ENCODE data around the gene ANKRD6.
A peak's percentile ranks its signal among the peaks of the same experiment; 100 is the strongest.

The ANKRD6 gene

DNA sequence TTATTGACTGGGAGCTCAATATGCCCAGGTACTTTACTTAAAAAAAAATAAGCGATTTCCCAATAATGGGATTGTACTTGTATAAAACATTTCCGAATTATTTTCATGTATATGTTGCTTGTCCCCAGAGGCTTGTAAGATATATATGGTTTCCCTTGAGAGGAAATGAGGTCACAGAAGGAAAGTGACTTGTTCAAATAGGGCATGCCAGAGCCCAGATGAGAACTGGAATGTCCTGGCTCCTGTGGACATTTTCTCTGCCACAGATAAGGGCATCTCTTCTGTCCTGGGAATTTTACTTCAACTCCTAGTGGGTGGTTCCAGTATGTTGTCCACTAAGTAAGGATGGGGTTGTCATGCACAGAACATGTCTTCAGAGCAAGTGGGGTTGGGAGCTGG is 142.6 kb downstream of the ANKRD6 start:
- no peaks in the 10 kb centered on the region for H3K4me1 Mint-ChIP-seq (ENCODE audit: low read depth in 2 of 2)
- DNase-seq (no peak), ATAC-seq (replicated peaks) (no peak)
- H3K27ac Mint-ChIP-seq: no peak overlapping the region
- H3K4me3 Mint-ChIP-seq: no peak overlapping the region
- no peaks in the 10 kb centered on the region for H3K27me3 Mint-ChIP-seq
- H3K9me3 Mint-ChIP-seq: no peaks in the 10 kb centered on the region
- no peaks in the 10 kb centered on the region for H3K36me3 Mint-ChIP-seq (ENCODE audit: insufficient read depth)

DNA sequence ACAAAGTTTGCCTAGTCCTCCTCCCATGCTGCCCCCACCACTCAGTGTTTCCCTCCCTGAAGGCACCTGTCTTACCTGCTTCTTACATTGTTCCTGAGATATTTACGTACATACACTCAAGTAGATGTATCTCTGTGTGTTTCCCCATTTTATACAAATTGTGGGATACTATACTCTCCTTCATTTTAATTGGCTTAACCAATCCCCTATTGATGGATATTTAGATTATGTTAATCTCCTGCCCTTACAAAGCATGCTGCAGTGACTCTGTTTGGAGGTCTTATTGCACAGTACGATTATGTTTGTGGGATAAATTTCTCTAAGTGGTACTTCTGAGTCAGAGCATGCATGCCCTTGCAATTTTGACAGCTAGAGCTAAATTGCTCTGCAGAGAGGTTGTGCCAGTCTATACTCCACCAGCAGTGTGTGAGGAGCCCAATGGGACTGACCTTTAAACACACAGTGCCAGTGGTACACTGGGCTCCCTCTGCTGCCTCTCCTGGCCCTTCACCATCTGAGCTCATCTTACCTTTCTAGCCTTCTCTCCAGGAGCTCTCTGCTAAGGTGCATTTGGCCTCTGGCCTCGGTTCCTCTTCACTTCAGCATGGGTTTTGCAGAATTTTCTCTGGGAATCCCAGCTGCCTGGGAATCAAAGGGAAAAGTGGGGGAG is 148.2 kb downstream of the ANKRD6 start:
- DNase-seq (no peak), ATAC-seq (replicated peaks) (no peak)
- Mint-ChIP-seq H3K36me3 (ENCODE audit: insufficient read depth) (no peaks in the 10 kb centered on the region), H3K9me3 (no peaks in the 10 kb centered on the region), H3K27ac (no peak overlapping the region), H3K4me1 (ENCODE audit: low read depth in 2 of 2) (no peaks in the 10 kb centered on the region), H3K4me3 (no peak overlapping the region), H3K27me3 (no peaks in the 10 kb centered on the region)

DNA sequence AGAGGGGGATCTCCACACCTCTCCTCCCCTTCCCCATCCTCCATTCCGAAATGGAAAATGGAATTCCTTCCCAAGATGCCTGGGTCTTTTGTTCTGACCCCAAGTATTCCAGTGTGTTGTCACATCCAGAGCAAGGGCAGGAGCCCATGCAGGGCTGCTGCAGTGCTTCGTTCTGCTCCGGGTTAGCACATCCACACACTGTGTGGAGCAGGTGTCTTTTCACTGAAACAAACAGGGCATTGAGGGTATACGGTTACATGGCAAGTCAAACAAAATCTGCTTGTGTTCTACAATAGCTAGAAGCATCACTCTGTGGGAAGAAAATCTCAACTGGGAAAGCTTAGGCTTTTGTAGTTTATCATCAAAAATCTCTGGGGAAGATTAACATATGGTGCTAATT is 148.7 kb downstream of the ANKRD6 start:
- H3K27ac Mint-ChIP-seq: no peak overlapping the region
- no peaks in the 10 kb centered on the region for H3K27me3 Mint-ChIP-seq
- DNase-seq: no peak
- H3K9me3 Mint-ChIP-seq: no peaks in the 10 kb centered on the region
- H3K4me3 Mint-ChIP-seq: no peak overlapping the region
- no peak for ATAC-seq (replicated peaks)
- H3K4me1 Mint-ChIP-seq (ENCODE audit: low read depth in 2 of 2): no peaks in the 10 kb centered on the region
- no peaks in the 10 kb centered on the region for H3K36me3 Mint-ChIP-seq (ENCODE audit: insufficient read depth)

DNA sequence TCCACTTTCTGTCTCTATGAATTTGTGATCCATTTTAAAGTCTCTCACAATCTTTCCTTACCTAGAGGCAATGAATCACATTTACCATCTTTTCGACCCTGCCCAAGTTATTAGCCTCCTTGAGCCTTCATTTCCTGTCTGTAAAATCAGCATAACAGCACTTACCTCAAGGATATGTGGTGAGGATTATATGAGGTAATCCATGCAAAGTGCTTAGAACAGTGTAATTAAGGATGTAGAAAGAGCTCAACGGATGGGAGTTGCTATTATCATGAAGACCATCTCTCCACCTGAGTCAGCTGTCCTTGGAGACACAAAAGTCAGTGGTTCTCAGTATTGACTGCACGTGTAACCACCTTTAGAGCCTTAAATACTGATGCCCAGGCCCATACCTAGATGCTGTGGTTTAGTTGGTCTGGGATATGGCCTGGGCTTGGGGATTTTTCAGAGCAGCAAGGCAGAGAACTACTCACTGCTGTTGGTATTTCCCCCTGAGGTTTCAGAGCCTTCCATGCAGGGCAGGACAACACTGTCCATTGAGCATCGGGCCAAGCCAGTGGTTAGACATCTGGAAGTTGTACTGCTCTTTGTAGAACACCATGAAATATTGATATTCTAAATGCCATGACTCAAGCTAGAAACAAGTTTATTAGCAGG is 149.8 kb downstream of the ANKRD6 start:
- H3K9me3 Mint-ChIP-seq: no peaks in the 10 kb centered on the region
- no peak overlapping the region for H3K4me3 Mint-ChIP-seq
- no peaks in the 10 kb centered on the region for H3K36me3 Mint-ChIP-seq (ENCODE audit: insufficient read depth)
- DNase-seq (no peak), ATAC-seq (replicated peaks) (no peak)
- no peaks in the 10 kb centered on the region for H3K27me3 Mint-ChIP-seq
- no peak overlapping the region for H3K27ac Mint-ChIP-seq
- no peaks in the 10 kb centered on the region for H3K4me1 Mint-ChIP-seq (ENCODE audit: low read depth in 2 of 2)

DNA sequence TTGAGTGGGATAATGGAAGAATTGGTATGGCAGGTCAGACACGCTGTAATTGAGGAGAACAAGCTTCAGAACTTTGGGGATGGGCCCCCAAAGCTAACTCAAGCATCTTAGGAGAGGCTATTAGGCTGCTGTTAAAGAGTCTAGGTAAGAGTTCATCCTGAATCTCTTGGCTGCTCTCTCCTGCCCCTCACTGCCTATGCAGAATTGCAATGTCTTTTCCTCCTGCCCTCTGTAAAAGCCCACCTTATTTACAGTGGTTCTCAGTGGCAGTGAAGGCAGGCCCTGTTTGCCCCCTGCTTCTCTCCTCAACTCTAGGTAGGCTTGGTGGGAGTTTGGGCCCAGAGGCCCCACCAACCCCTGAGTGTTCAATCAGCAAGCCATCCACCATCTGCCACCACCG is 150.6 kb downstream of the ANKRD6 start:
- Mint-ChIP-seq H3K27me3 (no peaks in the 10 kb centered on the region), H3K27ac (no peak overlapping the region), H3K4me3 (no peak overlapping the region), H3K4me1 (ENCODE audit: low read depth in 2 of 2) (no peaks in the 10 kb centered on the region), H3K36me3 (ENCODE audit: insufficient read depth) (no peaks in the 10 kb centered on the region), H3K9me3 (no peaks in the 10 kb centered on the region)
- no peak for DNase-seq
- ATAC-seq (replicated peaks): no peak

GRCh38 chr6:89584539-89584938 is 151.6 kb downstream of the ANKRD6 start:
- no peaks in the 10 kb centered on the region for H3K27me3 Mint-ChIP-seq
- no peak for DNase-seq
- H3K4me3 Mint-ChIP-seq: no peak overlapping the region
- H3K4me1 Mint-ChIP-seq (ENCODE audit: low read depth in 2 of 2): no peaks in the 10 kb centered on the region
- no peaks in the 10 kb centered on the region for H3K9me3 Mint-ChIP-seq
- H3K27ac Mint-ChIP-seq: no peak overlapping the region
- no peaks in the 10 kb centered on the region for H3K36me3 Mint-ChIP-seq (ENCODE audit: insufficient read depth)
- no peak for ATAC-seq (replicated peaks)

GRCh38 chr6:89585154-89585553 is 152.2 kb downstream of the ANKRD6 start:
- Mint-ChIP-seq H3K4me1 (ENCODE audit: low read depth in 2 of 2) (no peaks in the 10 kb centered on the region), H3K27ac (no peak overlapping the region), H3K27me3 (no peaks in the 10 kb centered on the region), H3K36me3 (ENCODE audit: insufficient read depth) (no peaks in the 10 kb centered on the region), H3K4me3 (no peak overlapping the region), H3K9me3 (no peaks in the 10 kb centered on the region)
- ATAC-seq (replicated peaks): no peak
- no peak for DNase-seq

GRCh38 chr6:89589297-89590025 is 156.5 kb downstream of the ANKRD6 start:
- H3K9me3 Mint-ChIP-seq: no peaks in the 10 kb centered on the region
- H3K36me3 Mint-ChIP-seq (ENCODE audit: insufficient read depth): no peaks in the 10 kb centered on the region
- no peaks in the 10 kb centered on the region for H3K27me3 Mint-ChIP-seq
- DNase-seq: no peak
- no peak for ATAC-seq (replicated peaks)
- peak overlapping the region in 1 of 2 donors; percentile 68 for H3K27ac Mint-ChIP-seq
- no peaks in the 10 kb centered on the region for H3K4me1 Mint-ChIP-seq (ENCODE audit: low read depth in 2 of 2)
- no peak overlapping the region for H3K4me3 Mint-ChIP-seq

- no peaks in the 10 kb centered on the region for H3K9me3 Mint-ChIP-seq
- H3K27ac Mint-ChIP-seq: peak overlapping the region in 1 of 2 donors; percentile 68
- DNase-seq: no peak
- ATAC-seq (replicated peaks): no peak
- H3K27me3 Mint-ChIP-seq: no peaks in the 10 kb centered on the region
- H3K4me3 Mint-ChIP-seq: no peak overlapping the region
- no peaks in the 10 kb centered on the region for H3K36me3 Mint-ChIP-seq (ENCODE audit: insufficient read depth)
- H3K4me1 Mint-ChIP-seq (ENCODE audit: low read depth in 2 of 2): no peaks in the 10 kb centered on the region
Measured at GRCh38 chr6:89590133-89590532, 157.2 kb downstream of the ANKRD6 start.

GRCh38 chr6:89591745-89592144 is 158.8 kb downstream of the ANKRD6 start:
- Mint-ChIP-seq H3K36me3 (ENCODE audit: insufficient read depth) (no peaks in the 10 kb centered on the region), H3K4me3 (no peak overlapping the region), H3K9me3 (no peaks in the 10 kb centered on the region), H3K27me3 (no peaks in the 10 kb centered on the region), H3K27ac (peak overlapping the region in 1 of 2 donors; percentile 72), H3K4me1 (ENCODE audit: low read depth in 2 of 2) (peaks cover 6 to 8% of the 10 kb centered on the region in 2 donors)
- DNase-seq (no peak), ATAC-seq (replicated peaks) (no peak)

GRCh38 chr6:89596056-89596455 is 163.1 kb downstream of the ANKRD6 start:
- H3K9me3 Mint-ChIP-seq: no peaks in the 10 kb centered on the region
- DNase-seq (no peak), ATAC-seq (replicated peaks) (peak; percentile 54)
- H3K4me1 Mint-ChIP-seq (ENCODE audit: low read depth in 2 of 2): peaks cover 6 to 8% of the 10 kb centered on the region in 2 donors
- peak overlapping the region; percentile 19 to 77 for H3K27ac Mint-ChIP-seq
- no peak overlapping the region for H3K4me3 Mint-ChIP-seq
- no peaks in the 10 kb centered on the region for H3K27me3 Mint-ChIP-seq
- H3K36me3 Mint-ChIP-seq (ENCODE audit: insufficient read depth): peaks cover 3% of the 10 kb centered on the region

DNA sequence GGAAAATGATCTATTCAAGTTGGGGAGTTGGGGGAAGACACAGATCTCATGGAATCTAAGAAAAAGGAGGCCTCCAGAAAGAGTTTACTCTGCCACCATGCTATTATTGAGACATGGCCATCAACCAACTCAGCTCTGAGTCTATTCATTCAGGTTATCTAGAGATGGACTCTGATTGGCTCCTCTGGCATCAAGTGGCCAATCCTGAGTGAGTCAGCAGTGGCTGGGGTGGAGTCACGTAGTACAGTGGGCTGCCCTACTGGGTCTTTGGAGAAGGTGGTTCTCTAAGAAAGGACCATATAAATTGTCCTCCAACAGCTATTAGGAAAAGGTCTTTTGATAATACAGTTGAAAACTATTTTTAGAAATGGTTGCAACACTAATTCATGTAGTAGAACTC is 163.5 kb downstream of the ANKRD6 start:
- Mint-ChIP-seq H3K4me1 (ENCODE audit: low read depth in 2 of 2) (peaks cover 6 to 8% of the 10 kb centered on the region in 2 donors), H3K4me3 (no peak overlapping the region), H3K36me3 (ENCODE audit: insufficient read depth) (peaks cover 3% of the 10 kb centered on the region), H3K27me3 (no peaks in the 10 kb centered on the region), H3K9me3 (no peaks in the 10 kb centered on the region), H3K27ac (peak overlapping the region; percentile 19 to 77)
- DNase-seq (no peak), ATAC-seq (replicated peaks) (no peak)

DNA sequence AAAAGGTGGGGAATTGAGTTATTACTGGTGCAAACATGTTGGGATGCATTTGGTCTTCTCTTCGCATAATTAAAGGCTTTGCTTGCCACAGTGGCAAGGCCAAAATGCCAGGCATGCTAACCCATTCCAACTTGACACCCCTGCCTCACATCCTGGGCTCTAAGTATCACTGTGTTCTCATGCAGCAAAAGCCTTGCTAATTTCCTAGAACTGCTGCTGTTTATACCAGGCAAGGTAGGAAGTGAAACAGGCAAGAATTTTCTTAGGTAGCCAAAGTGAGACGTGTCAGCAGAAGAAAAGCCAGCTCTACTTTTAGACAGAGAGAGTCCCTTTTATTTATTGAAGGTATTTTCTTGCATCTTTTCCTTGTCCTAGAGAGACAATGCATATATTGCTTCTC is 164.4 kb downstream of the ANKRD6 start:
- H3K36me3 Mint-ChIP-seq (ENCODE audit: insufficient read depth): peaks cover 3% of the 10 kb centered on the region
- no peak for DNase-seq
- no peaks in the 10 kb centered on the region for H3K27me3 Mint-ChIP-seq
- H3K4me1 Mint-ChIP-seq (ENCODE audit: low read depth in 2 of 2): peaks cover 6 to 8% of the 10 kb centered on the region in 2 donors
- no peak for ATAC-seq (replicated peaks)
- no peak overlapping the region for H3K4me3 Mint-ChIP-seq
- no peaks in the 10 kb centered on the region for H3K9me3 Mint-ChIP-seq
- H3K27ac Mint-ChIP-seq: no peak overlapping the region

DNA sequence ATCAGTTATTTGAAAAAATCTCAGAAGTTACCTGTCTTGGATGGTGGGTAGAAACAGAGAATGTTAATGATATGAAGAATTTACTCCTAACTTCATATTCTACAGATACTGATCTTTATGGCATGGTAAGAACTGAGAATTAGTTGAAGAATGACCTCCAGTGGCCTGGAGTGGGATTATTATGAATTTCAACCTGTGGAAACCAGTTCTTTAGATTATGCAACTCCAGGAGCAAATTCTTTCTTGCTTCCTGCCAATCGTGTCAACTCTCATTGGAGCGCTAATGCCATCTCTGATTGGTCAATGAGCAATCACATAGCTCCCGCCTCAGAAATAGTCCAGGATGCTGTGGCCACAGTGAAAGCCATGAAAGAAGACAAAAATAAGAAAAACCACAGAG is 165.0 kb downstream of the ANKRD6 start:
- no peaks in the 10 kb centered on the region for H3K9me3 Mint-ChIP-seq
- peaks cover 6 to 8% of the 10 kb centered on the region in 2 donors for H3K4me1 Mint-ChIP-seq (ENCODE audit: low read depth in 2 of 2)
- peaks cover 3% of the 10 kb centered on the region for H3K36me3 Mint-ChIP-seq (ENCODE audit: insufficient read depth)
- H3K4me3 Mint-ChIP-seq: no peak overlapping the region
- H3K27me3 Mint-ChIP-seq: no peaks in the 10 kb centered on the region
- no peak overlapping the region for H3K27ac Mint-ChIP-seq
- ATAC-seq (replicated peaks) (no peak), DNase-seq (no peak)
